ENCODE data around the gene SDF4. TPM values are rescaled to one million over a fixed set of nuclear protein-coding genes. Genes with fewer than 3 reads are reported as not detected.

The SDF4 gene
- total RNA-seq, 4 donors from 2014 or later, result 81.7 to 121 (median 104) TPM

- intact Hi-C loops (cut with DNase I; ENCODE audit: low total_unique reads), result no loop called here
- no peak for DNase-seq (ENCODE audit: low spot score in 2 of 2)
- H3K4me3 ChIP-seq (ENCODE audit: low read depth, poor library complexity, severe bottlenecking), result no peak overlapping the region
- no peak for TF ChIP-seq POLR2A (IDR thresholded peaks at IDR 0.05)
- TF ChIP-seq, protein P1, sequence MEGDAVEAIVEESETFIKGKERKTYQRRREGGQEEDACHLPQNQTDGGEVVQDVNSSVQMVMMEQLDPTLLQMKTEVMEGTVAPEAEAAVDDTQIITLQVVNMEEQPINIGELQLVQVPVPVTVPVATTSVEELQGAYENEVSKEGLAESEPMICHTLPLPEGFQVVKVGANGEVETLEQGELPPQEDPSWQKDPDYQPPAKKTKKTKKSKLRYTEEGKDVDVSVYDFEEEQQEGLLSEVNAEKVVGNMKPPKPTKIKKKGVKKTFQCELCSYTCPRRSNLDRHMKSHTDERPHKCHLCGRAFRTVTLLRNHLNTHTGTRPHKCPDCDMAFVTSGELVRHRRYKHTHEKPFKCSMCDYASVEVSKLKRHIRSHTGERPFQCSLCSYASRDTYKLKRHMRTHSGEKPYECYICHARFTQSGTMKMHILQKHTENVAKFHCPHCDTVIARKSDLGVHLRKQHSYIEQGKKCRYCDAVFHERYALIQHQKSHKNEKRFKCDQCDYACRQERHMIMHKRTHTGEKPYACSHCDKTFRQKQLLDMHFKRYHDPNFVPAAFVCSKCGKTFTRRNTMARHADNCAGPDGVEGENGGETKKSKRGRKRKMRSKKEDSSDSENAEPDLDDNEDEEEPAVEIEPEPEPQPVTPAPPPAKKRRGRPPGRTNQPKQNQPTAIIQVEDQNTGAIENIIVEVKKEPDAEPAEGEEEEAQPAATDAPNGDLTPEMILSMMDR (IDR thresholded peaks at IDR 0.05), result no peak
- 77 to 80% methylated on average over 26 to 27 of the region's 27 CpGs for WGBS, 2 donors
Observed at GRCh38 chr1:1235016-1235744, 3.4 kb upstream of the SDF4 start.

GRCh38 chr1:1234180-1234808 lies 2.5 kb upstream of the SDF4 start:
- DNase-seq (ENCODE audit: low spot score in 2 of 2), result no peak
- WGBS, 2 donors, result 92 to 94% methylated on average over 19 to 28 of the region's 28 CpGs
- TF ChIP-seq, protein P1 (IDR thresholded peaks at IDR 0.05), result no peak
- no peak for TF ChIP-seq POLR2A (IDR thresholded peaks at IDR 0.05)
- intact Hi-C loops (cut with DNase I; ENCODE audit: low total_unique reads), result no loop called here
- no peak overlapping the region for H3K4me3 ChIP-seq (ENCODE audit: low read depth, poor library complexity, severe bottlenecking)

DNA sequence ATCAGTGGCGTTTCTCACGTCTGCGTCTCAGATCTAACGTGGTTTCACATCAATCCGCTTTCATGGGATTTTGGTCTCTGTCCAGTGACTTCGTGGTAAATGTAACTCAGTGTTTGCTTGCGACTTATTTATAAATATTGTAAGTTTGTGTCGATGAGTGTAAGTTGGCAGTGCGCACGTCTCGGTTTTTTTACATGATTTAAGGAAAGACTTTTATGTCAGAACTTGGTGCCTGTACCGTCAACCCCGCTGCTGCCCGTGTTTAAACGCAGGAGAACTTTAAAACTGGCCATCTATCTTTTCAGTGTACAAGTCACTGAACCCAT lies 1.7 kb upstream of the SDF4 start:
- no peak for DNase-seq (ENCODE audit: low spot score in 2 of 2)
- TF ChIP-seq POLR2A (IDR thresholded peaks at IDR 0.05), result no peak
- TF ChIP-seq, protein P1 (IDR thresholded peaks at IDR 0.05), result no peak
- H3K4me3 ChIP-seq (ENCODE audit: low read depth, poor library complexity, severe bottlenecking), result no peak overlapping the region
- 93 to 95% methylated on average over 15 of the region's 15 CpGs for WGBS, 2 donors
- intact Hi-C loops (cut with DNase I; ENCODE audit: low total_unique reads), result no loop called here

DNA sequence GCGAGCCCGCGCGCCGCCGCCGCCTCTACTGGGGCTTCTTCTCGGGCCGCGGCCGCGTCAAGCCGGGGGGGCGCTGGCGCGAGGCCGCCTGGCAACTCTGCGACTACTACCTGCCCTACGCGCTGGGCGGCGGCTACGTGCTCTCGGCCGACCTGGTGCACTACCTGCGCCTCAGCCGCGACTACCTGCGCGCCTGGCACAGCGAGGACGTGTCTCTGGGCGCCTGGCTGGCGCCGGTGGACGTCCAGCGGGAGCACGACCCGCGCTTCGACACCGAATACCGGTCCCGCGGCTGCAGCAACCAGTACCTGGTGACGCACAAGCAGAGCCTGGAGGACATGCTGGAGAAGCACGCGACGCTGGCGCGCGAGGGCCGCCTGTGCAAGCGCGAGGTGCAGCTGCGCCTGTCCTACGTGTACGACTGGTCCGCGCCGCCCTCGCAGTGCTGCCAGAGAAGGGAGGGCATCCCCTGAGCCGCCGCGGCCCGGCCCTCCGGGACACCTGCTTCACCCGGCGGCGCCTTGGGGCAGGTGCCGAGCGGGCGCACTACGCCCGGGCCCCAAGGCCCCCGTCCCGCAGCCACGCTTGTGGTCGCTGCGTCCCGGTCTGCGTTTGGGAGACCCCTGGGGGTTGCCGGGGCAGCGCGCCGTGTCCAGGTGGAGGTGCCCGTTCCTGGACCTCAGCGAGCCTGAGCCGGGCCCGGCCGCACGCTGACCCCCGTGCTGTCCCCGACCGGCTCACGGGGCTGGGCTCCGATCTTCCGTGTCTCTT lies 1.2 kb upstream of the SDF4 start:
- no peak for DNase-seq (ENCODE audit: low spot score in 2 of 2)
- H3K4me3 ChIP-seq (ENCODE audit: low read depth, poor library complexity, severe bottlenecking), result no peak overlapping the region
- TF ChIP-seq, protein P1 (IDR thresholded peaks at IDR 0.05), result no peak
- no peak for TF ChIP-seq POLR2A (IDR thresholded peaks at IDR 0.05)
- intact Hi-C loops (cut with DNase I; ENCODE audit: low total_unique reads), result no loop called here
- 89 to 90% methylated on average over 61 to 62 of the region's 98 CpGs for WGBS, 2 donors

DNA sequence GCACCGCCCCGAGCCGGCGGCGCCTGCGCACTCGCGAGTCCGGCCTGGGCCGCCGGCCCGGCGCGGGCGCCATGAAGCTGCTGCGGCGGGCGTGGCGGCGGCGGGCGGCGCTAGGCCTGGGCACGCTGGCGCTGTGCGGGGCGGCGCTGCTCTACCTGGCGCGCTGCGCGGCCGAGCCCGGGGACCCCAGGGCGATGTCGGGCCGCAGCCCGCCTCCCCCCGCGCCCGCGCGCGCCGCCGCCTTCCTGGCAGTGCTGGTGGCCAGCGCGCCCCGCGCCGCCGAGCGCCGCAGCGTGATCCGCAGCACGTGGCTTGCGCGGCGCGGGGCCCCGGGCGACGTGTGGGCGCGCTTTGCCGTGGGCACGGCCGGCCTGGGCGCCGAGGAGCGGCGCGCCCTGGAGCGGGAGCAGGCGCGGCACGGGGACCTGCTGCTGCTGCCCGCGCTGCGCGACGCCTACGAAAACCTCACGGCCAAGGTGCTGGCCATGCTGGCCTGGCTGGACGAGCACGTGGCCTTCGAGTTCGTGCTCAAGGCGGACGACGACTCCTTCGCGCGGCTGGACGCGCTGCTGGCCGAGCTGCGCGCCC lies 501 bp upstream of the SDF4 start, which contains the start of gene B3GALT6:
Gene B3GALT6, plus strand, starts transcription at position 30 of the 588 bp plus-strand sequence. Its CDS starts 42 bp downstream, at position 72.
- TF ChIP-seq, protein P1 (IDR thresholded peaks at IDR 0.05), result no peak
- TF ChIP-seq POLR2A (IDR thresholded peaks at IDR 0.05), result no peak
- 13% methylated on average over 9 of the region's 100 CpGs; no CpG with 5 or more reads in 1 of the 2 donors for WGBS, 2 donors
- H3K4me3 ChIP-seq (ENCODE audit: low read depth, poor library complexity, severe bottlenecking), result peak within 1 kb of the TSS; percentile 95
- intact Hi-C loops (cut with DNase I; ENCODE audit: low total_unique reads), result no loop called here
- DNase-seq (ENCODE audit: low spot score in 2 of 2), result no peak

All from lower leg skin (tissue), 4 donors.